Panc1 (cell line): ENCODE measurements around the gene MAP1A. TPM values are rescaled to one million over a fixed set of nuclear protein-coding genes. Genes with fewer than 3 reads are reported as not detected.
A peak's percentile ranks its signal among the peaks of the same experiment; 100 is the strongest.

ENCODE experiments used
- ATAC-seq: fragments of 200-7000 bp; cut with Tn5 transposase; 2 replicates; pipeline ENCODE4 v1.9.1; 2020; ENCODE audit warnings: mild to moderate bottlenecking, moderate library complexity
- BruUV-seq: library from RNA; stranded (reverse); fragments of 400-500 nt; replicated peaks from 2 replicates; lab custom pipeline; 2021; lab: Mats Ljungman, UMichigan
- CTCF ChIA-PET: fragments of 300-600 bp; sonication (Branson Sonifier 250); formaldehyde crosslinking; loops from one replicate; lab custom pipeline; 2022; ENCODE audit warnings: antibody characterized with exemption; lab: Charles Lee
- POLR2A ChIA-PET: fragments of 300-600 bp; sonication (Branson Sonifier 250); formaldehyde crosslinking; loops from one replicate; lab custom pipeline; 2022; ENCODE audit warnings: antibody characterized with exemption; lab: Charles Lee
- DNase-seq: peaks from one replicate; pipeline ENCODE4 v3.0.0-alpha.2; 2010; ENCODE audit warnings: low read depth, low spot score
- H3K27ac ChIP-seq: 2 replicates; pipeline ENCODE4 v1.5.1; 2011; ENCODE audit warnings: mild to moderate bottlenecking, low read length, inconsistent platforms
- H3K27me3 ChIP-seq: fragments of 200-500 bp; sonication (Bioruptor generic); 2 replicates; pipeline ENCODE4 v1.6.0; 2014; ENCODE audit warnings: low read length, inconsistent platforms; ENCODE audit not compliant: control insufficient read depth, insufficient read depth
- H3K36me3 ChIP-seq: fragments of 200-500 bp; sonication (Bioruptor generic); 2 replicates; pipeline ENCODE4 v1.5.1; 2014; ENCODE audit warnings: inconsistent platforms, mild to moderate bottlenecking, low read length, moderate library complexity; ENCODE audit not compliant: control insufficient read depth, insufficient read depth
- H3K4me1 ChIP-seq: 2 replicates; pipeline ENCODE4 v1.5.1; 2011; ENCODE audit warnings: inconsistent platforms, mild to moderate bottlenecking, low read length, moderate library complexity; ENCODE audit not compliant: control insufficient read depth, insufficient read depth
- H3K4me3 ChIP-seq, 2 experiments: 2 replicates each; pipeline ENCODE4 v1.5.1; 2011 to 2012; ENCODE audit warnings: low read depth in 2 of 2, low read length in 2 of 2, mild to moderate bottlenecking in 2 of 2, inconsistent platforms in 1 of 2, moderate library complexity in 1 of 2
- H3K9me3 ChIP-seq: fragments of 200-500 bp; sonication (Bioruptor generic); 2 replicates; pipeline ENCODE4 v1.5.1; 2014; ENCODE audit warnings: low read depth, mild to moderate bottlenecking, inconsistent platforms, low read length, moderate library complexity; ENCODE audit not compliant: control insufficient read depth, insufficient read depth
- POLR2AphosphoS5 ChIP-seq: IDR thresholded peaks from 2 replicates; pipeline ENCODE4 v1.6.1; 2012; ENCODE audit warnings: mild to moderate bottlenecking, low read depth, low read length, moderate library complexity
- REST ChIP-seq, 2 experiments: IDR thresholded peaks; 2 replicates each; pipeline ENCODE4 v1.6.1; 2011 to 2012; ENCODE audit warnings: low read depth in 2 of 2, control low read depth in 1 of 2, low read length in 1 of 2, mild to moderate bottlenecking in 1 of 2, moderate library complexity in 1 of 2; ENCODE audit not compliant: insufficient read depth in 1 of 2
- SIN3A ChIP-seq: IDR thresholded peaks from 2 replicates; pipeline ENCODE4 v1.6.1; 2012; ENCODE audit warnings: low read depth, mild to moderate bottlenecking, low read length, moderate library complexity, borderline replicate concordance; ENCODE audit not compliant: insufficient read depth
- TCF7L2 ChIP-seq: IDR thresholded peaks from 2 replicates; pipeline ENCODE4 v1.6.1; 2011; ENCODE audit warnings: mild to moderate bottlenecking, low read depth, low read length, inconsistent platforms
- in situ Hi-C: cut with HindIII; loops from 2 replicates; pipeline ENCODE4 v1.10.0; 2016; ENCODE audit warnings: low sequenced_read_pairs, low pct_unique_long_range_greater_than_20kb
- intact Hi-C: fragments of 100-400 bp; cut with micrococcal nuclease; formaldehyde crosslinking; loops from one replicate; pipeline ENCODE4 v1.10.0; 2022; ENCODE audit not compliant: unreplicated experiment
- total RNA-seq: library from RNA; stranded (reverse); gene quantifications from one replicate; pipeline ENCODE4 v1.2.1, GENCODE V29; 2021; ENCODE audit not compliant: unreplicated experiment
- TF ChIP-seq, protein P1 (sequence below): fragments of 450-650 bp; IDR thresholded peaks from 2 replicates; pipeline ENCODE4 v1.5.1; 2017; ENCODE audit warnings: mild to moderate bottlenecking

Gene MAP1A
- total RNA-seq, 1 experiment from 2014 or later, result 1.6 TPM

DNA sequence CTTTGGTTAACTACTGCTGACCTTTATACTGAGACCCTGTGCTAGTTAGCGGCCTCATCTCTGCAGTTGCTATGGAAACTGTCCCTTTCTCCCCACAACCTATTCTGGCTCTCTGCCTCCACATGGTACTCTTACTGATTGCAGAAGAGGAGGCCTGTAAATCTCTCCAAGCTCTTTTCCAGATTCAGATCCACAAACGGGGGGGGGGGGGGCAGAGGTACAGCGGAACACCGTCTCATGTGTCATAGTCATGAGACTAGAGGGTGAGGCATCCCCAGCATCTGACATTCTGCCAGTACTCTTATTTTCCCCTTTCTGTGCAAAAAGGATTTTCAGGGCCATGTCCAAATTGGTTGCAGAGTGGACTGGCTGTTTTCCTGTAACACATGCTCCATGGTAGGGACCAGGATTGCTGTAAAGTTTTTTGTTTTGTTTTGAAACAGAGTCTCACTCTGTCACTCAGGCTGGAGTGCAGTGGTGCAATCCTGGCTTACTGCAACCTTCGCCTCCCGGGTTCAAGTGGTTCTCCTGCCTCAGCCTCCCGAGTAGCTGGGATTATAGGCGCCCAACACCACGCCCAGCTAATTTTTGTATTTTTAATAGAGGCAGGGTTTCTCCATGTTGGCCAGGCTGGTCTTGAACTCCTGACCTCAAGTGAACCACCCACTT is 8.3 kb upstream of the MAP1A start:
- TF ChIP-seq REST (IDR thresholded peaks at IDR 0.05; ENCODE audit: insufficient read depth in 1 of 2, low read depth in 2 of 2, low read length in 1 of 2) (no peak), SIN3A (no peak), TCF7L2 (no peak), POLR2AphosphoS5 (no peak)
- Histone ChIP-seq H3K4me1 (peaks cover 7% of the 10 kb centered on the region; the same call in 1 of the 2 replicates), H3K36me3 (no peaks in the 10 kb centered on the region), H3K4me3 (no peak overlapping the region), H3K27ac (no peak overlapping the region), H3K27me3 (no peaks in the 10 kb centered on the region; the same call in 1 of the 2 replicates), H3K9me3 (no peaks in the 10 kb centered on the region)
- ChIA-PET CTCF (no interaction called here), POLR2A (interaction anchor here (0.7 to 2.2 kb wide), 3 partner anchors 16 to 32 kb away, joined by 6 to 18 read pairs (median 7); partner anchors contain the start of gene TP53BP1)
- no peak for ATAC-seq
- intact Hi-C loops (no loop called here), in situ Hi-C loops (no loop called here)
- no TSS peak for BruUV-seq
- no peak for DNase-seq

- DNase-seq, result no peak
- Histone ChIP-seq H3K36me3 (no peaks in the 10 kb centered on the region), H3K27ac (peak overlapping the region; percentile 93), H3K9me3 (no peaks in the 10 kb centered on the region), H3K4me3 (peak overlapping the region; percentile 79 to 85), H3K27me3 (no peaks in the 10 kb centered on the region; the same call in 1 of the 2 replicates), H3K4me1 (peaks cover 7% of the 10 kb centered on the region; the same call in 1 of the 2 replicates)
- in situ Hi-C loops, result no loop called here
- intact Hi-C loops, result no loop called here
- no TSS peak for BruUV-seq
- ChIA-PET CTCF (interaction anchor here (0.9 kb wide), 1 partner anchor 619 kb away, joined by 7 read pairs; no protein-coding TSS in a partner anchor), POLR2A (interaction anchor here (0.5 to 2.2 kb wide), 5 partner anchors 9 to 313 kb away, joined by 4 to 18 read pairs (median 7); partner anchors contain the start of gene TP53BP1)
- no peak for ATAC-seq
- no peak for TF ChIP-seq POLR2AphosphoS5
- TF ChIP-seq TCF7L2, result no peak
- TF ChIP-seq, protein P1, sequence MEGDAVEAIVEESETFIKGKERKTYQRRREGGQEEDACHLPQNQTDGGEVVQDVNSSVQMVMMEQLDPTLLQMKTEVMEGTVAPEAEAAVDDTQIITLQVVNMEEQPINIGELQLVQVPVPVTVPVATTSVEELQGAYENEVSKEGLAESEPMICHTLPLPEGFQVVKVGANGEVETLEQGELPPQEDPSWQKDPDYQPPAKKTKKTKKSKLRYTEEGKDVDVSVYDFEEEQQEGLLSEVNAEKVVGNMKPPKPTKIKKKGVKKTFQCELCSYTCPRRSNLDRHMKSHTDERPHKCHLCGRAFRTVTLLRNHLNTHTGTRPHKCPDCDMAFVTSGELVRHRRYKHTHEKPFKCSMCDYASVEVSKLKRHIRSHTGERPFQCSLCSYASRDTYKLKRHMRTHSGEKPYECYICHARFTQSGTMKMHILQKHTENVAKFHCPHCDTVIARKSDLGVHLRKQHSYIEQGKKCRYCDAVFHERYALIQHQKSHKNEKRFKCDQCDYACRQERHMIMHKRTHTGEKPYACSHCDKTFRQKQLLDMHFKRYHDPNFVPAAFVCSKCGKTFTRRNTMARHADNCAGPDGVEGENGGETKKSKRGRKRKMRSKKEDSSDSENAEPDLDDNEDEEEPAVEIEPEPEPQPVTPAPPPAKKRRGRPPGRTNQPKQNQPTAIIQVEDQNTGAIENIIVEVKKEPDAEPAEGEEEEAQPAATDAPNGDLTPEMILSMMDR, result no peak
- TF ChIP-seq SIN3A, result no peak
- no peak for TF ChIP-seq REST (IDR thresholded peaks at IDR 0.05; ENCODE audit: insufficient read depth in 1 of 2, low read depth in 2 of 2, low read length in 1 of 2)
Measured at GRCh38 chr15:43509660-43510199, 7.7 kb upstream of the MAP1A start.
